RPMI7951 (cell line): Measurements from ENCODE around the gene SFMBT2. TPM values are rescaled to one million over a fixed set of nuclear protein-coding genes. Genes with fewer than 3 reads are reported as not detected.
A peak's percentile ranks its signal among the peaks of the same experiment; 100 is the strongest.

Experiments used
- DNase-seq: peaks from one replicate; pipeline ENCODE4 v3.0.0-alpha.2; 2012; ENCODE audit warnings: low read depth
- total RNA-seq: library from RNA; depleted of rRNA; stranded (reverse); fragments of >200 nt; shearing (Covaris generic); gene quantifications from 2 replicates; pipeline ENCODE4 v1.2.3, GENCODE V29; 2014

SFMBT2 gene
- total RNA-seq, 1 experiment from 2014 or later: 0.36 TPM

DNA sequence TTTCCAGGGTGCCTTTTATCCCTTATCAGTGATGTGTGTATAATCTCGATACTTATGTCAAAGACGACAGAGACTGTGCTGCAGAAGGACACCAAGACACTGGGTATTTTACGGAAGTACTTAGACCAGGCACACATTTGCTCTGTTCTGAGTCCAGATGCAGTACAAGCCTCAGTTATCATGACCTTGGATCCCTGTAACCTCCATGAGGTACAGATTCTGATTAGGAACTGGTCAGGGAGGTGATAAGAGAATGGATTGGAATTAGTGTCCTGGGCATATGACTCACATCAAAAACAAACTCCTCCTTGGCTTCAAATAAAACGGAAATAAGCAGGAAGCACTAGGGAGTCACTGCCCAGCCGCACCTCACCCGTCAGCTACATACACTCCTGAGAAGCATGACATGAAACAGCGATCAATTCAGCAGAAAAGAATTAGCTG is 146.5 kb downstream of the SFMBT2 start:
- peak; percentile 3 for DNase-seq

DNA sequence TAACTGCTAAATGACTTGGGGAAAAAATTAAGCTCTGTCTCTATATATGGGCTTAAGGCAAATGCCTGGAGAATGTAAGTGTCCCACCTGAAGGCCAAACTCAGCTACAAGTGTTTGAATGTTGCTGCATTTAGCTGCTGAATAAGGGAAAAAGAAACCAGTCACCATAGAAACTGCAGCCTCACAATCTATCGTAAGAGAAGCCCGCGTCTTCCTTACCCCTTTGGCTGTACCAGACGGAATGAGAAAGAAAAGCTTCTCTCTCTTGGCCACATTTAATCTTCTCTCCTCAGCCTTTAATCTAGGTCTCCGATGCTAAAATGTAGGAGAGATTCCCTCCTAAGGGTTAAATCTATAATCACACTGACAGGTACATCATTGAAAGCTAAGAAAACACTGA is 147.2 kb downstream of the SFMBT2 start:
- no peak for DNase-seq

DNA sequence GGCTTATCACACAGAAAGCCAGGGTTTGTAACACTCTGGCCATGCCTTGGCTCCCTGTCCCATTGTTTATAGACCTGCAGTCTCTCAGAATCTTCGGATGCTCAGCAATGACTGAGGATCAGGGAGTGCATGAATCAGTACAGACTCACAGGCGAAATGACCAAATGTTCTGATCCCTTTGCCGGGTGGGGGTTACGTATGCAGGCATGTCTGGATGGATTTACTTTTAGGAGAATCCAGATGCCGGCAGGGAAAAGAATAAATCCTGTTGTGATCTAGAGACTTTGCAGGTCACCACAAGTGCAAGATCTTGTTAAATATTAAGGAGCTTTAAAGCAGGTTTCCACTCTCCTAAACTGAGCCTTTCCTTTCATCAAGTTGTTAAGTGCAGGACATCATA is 149.5 kb downstream of the SFMBT2 start:
- no peak for DNase-seq

DNA sequence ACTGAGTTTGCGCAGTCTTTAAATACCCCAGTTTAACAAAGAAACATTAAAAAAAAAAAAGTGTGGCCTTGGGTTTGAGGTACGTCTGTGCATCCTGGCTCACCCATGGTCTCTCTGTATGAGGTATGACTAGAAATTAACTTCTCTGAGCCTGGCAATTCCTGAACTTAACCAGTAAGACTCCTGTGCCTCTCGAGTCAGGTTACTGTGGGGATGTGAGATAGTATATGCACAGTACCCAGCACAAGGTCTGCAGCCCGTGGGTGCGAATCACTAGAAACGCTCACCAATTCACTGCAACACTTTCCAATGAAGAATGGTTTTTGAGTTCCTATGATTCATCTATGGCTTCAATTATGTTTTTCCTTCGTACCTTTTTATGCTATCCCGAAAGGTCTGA is 149.9 kb downstream of the SFMBT2 start:
- no peak for DNase-seq

DNA sequence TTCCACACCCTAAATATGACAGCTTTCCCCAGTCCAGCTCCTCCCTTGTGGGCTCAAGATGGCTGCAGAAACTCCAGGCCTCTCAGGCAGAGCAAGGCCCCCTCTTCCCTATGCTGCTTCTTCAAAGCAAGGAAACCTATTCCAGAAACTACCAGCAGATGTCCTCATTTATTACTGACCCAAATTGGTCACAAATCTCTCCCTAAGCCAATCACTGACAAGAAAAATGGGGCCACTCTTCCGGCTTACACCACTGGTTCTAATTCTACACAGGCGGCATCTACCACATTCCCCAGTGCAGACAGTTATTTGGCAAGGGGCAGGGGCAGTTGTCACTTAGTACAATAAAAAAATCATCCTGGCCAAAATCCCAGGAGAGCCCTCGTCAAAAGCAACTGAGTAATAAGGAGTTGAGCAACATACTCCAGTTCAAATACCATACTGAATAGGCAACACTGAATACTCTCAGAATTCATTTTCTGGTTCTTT is 150.4 kb downstream of the SFMBT2 start:
- DNase-seq: peak; percentile 59

DNA sequence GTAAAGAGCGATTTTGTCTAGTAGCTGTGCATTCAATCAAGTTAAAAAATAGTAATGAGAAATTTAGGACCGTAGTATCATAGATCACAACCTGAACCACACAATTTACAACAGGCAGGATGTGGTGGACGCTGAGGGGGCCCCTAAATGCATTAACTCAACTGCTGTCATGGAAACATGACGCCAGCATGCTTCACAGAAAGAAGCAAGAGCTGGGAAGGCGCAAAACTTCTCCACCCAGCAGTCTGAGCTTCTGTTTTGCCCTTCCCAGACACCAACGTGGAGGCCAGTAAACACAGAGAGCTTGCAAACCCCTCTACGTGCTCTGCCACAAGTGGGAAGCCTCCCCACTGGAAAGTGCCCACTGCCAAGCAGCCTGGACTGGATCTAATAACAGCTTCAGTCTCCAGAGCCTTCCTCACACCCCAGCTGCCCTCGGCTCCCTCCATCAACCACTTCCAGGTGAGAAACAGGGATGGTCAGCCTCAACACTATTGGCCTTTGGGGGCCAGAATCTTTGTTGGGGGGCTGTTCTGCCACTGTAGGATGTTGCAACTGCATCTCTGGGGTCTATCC is 151.8 kb downstream of the SFMBT2 start:
- DNase-seq: peak; percentile 22

DNA sequence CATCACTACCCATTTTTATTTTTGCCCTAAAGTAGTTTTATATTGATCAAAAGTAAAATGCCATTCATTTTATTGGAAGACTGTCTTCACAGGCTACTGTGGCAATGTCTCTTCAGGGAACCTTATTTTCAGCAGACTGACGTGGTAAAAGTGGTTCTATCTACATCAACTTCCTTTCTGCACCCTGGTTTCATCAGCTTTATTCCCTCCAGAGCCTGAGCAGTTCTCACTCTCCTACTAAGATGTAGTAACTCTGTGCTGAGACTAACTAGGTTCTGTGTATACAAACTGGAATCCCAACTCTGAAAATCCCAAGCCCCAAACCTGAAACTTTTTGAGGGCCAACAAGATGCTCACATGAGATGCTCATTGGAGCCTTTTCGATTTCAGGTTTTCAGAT is 155.3 kb downstream of the SFMBT2 start:
- DNase-seq: no peak

DNA sequence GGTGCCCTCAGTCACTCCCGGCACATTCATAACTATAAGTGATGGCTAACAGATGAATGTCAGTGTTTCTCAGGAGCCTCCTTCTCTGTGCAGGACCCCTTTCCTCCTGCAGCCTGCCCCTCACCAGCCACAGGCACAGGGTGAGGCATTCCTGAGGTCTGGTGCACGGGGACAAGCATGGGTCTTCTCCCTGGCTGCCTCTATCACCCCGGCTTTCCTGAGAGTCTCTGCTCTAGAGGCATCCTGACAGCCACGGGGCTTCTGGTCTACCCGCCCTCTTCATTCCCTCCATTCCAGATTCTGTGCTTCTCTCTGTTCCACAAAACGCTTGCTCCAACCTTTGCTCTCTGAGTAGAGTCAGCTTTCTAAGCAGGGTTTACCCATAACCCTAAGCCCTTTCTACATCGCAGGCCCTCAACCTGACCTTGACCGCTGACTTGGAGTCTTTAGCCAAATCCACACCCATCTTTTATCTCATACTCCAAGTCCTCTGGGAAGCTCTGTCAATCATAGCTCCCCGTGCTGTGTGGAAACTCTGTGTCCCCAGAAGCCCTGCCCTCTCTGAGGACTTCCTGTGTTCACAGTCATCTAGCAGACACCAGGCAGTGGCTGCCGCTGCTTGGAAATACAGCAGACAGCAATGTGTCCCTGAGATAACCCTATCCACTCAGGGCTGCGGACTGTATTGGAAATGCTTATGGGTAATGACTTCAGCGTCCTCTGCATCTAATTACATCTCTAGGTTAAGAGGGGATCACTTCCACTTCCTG is 159.0 kb downstream of the SFMBT2 start:
- no peak for DNase-seq

DNA sequence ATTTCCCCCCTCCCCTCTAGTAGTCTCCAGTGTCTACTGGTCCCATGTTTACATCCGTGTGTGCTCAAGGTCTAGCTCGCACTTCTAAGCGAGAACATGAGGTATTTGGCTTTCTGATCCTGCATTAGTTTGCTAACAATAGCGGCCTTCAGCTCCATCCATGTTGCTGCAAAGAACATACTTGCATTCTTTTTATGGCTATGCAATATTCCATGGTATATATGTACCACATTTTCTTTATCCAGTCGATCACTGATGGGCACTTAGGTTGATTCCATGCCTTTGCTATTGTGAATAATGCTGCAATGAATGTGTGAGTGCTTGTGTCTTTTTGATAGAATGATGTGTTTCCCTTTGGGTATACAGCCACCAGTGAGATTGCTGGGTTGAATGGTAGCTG is 160.6 kb downstream of the SFMBT2 start:
- no peak for DNase-seq

DNA sequence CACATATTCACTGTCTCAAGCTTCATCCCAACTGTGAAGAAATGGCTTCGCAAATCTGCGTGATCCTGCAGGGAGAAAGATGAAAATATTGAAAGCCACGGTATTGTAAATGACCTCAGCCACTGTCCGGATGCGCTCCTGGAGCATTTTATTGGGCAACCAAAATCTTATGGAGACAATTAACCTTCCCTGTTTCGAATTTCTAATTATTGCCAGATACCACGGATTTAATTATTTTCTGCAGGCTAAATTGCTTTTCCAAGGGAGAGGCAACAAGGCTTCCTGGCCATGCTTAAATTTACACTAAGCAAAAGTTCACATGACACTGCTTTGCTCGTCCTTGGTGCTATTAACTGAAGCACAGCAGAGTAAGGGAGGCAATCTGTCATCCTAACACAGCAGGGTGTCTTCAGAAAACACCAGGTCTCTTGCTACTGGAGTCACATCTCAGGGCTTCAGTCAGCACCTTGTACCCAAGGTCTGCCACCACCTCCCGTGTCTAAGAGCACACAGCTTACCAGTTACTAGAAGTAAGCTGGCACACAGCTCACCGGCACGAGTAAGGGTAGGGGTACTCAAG is 162.2 kb downstream of the SFMBT2 start:
- no peak for DNase-seq

DNA sequence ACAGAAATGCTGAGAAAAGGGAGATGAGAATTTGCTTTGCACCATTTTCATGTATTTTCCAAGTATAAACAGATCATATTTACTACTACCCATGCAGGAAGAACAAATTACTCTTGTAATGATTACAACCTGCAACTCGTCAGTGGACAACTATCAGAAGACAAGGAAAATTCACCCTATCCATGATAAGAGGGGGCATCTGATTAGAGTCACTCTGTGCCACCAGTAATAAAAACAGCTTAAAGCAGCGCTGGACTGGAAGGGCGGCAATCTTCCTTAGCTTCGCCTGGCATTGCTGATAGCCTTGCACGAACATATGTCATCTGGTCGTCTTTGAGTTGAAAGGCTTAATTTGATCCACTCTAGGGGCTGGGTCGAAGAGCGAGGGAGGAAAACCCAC is 162.7 kb downstream of the SFMBT2 start:
- DNase-seq: no peak

DNA sequence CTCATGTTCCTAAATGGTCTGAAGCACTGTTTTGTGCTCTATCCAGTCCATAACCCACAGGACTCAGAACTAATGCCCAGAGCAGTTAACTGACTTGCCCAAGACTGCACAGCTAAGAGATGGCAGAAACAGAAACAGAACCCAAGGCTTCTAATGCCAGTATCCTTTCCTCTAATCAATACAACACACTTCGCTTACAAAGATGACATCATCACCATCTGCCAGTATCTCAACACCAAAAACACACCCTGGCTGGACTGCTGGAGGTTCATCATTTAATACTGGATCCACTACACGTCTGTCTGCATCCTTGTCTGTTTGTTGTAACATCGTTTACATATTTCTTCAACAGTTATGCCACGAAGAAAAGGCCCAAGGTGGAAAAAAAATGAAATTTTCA is 165.3 kb downstream of the SFMBT2 start:
- DNase-seq: no peak

DNA sequence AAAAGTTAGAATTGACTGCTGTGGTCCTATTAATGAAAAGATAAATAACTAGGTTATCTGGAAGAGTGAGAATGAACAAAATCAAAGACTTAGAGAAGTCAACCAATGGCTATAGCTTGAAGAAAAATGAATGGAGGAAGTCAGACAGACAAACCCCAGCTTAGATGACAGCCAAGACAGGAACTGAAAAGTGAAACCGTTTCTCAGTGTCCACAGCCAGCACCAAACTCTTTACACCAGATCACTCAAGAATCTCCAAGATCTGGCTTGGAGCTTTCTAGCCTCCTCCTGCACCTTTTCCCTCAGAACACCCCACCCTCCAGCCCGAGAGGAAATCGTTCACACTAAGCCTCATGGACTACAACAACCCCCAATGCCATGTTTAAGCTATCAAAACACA is 167.0 kb downstream of the SFMBT2 start:
- no peak for DNase-seq

DNA sequence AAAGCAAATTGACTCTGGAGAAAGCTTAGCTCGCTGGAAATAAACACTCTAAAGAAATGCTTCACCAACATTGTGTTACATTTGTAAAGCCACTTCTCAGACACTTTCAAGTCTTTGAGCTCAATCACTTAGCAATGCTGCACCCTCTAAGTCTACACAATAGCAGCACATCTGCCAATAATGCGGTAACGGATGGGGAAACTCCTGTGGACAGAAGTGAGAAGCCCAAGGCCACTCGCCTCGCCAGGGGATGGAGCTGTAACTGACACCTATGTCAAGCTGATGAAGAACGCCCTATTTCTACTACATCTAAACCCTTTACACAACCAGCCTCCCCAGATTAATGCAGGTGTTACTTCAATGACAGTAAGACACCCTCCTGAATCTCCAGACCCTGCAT is 167.7 kb downstream of the SFMBT2 start:
- DNase-seq: no peak

DNA sequence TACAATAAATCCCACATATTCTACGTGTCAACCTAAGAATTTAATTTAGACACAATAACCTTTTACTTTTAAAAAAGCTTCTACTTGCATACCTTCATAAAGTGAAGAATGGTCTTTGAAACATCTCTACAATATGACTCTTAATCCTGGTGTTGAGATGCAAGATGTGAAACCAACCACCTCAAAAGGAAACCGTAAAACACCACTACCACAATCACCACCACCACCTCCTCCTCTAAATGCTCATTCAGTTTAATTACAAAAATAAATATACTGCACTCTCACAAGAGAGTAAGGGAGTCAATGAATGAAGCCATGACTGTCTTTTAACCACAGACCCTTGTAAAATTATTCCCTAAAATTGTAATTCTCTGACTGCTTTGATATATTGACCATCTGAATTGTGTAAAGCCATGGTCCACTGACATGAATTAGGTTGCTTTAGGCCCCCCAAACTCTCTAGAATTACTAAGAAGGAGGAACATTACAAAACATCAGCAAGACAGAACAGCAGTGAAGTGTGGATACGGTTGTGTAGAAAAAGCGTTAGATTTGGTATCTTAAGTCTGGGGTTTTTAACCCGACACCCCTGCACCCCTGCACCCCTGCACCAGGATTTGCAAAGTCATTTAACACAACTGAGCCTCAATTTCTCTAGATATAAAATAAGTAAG is 171.4 kb downstream of the SFMBT2 start:
- no peak for DNase-seq

DNA sequence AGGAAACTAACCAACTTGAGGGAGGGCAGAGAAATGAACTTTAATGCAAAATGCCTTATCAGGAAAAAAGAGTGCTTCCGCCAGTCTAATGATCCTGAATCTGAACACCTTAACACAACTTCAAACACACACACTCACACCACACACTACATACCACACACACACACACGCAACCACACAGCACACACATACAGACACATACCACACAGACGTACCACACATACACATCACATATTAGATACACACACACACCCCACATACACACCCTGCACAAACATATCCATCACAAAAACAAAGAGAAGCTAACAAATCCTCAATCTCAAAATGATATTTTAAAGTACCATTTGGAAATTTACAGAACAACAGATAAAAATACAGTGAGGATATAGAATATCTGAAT is 175.5 kb downstream of the SFMBT2 start:
- no peak for DNase-seq

DNA sequence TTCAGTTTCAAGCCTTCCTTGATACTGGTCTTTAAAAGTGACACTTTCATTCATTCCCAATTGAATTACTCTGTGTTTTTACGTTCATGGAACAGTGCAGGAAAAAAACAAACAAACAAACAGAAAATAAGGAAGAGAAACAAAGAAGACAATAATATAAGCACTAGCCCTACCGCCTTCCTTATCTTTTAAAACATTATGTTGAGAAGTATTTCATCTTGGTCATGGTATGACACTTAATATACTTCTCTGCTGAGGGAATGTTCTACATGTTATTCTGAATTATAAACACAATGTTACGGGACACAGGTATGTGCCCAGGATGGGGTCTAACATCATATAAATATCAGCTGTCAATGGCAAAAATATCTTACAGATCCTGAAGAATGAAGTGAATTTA is 176.7 kb downstream of the SFMBT2 start:
- DNase-seq: no peak

DNA sequence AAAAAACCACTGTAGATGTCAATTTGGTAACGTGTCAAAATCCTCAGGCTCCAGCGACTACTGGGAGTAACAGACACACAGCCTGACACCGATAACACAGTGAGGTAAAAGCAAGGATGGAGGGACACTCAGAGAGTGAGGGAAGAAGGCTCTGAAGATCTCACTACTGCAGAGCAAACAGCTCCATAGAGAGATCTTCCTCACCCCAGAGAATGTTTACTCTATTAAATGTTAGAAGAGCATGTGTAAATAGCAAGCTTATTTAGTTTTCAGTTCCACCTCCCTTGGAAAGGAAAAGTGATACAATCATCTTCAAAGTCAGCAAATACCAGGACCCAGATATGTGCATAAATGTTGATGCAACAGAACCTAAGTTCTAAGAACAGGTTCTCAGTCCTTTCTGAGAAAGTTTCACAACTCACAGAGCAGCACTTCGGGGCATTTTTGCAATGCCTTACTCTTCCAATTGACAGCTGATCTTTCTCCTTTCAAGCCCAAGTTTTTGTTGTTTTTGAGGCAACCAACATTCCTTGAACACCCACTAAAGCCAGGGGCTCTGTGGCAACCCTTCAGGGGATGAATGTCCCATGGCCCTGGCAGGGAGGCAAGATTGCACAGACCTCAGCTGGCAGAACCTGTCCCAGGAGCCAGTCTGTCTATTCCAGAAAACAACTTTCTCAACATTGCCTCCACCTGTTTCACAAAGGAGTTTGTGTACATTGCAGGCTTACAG is 177.4 kb downstream of the SFMBT2 start:
- DNase-seq: no peak

DNA sequence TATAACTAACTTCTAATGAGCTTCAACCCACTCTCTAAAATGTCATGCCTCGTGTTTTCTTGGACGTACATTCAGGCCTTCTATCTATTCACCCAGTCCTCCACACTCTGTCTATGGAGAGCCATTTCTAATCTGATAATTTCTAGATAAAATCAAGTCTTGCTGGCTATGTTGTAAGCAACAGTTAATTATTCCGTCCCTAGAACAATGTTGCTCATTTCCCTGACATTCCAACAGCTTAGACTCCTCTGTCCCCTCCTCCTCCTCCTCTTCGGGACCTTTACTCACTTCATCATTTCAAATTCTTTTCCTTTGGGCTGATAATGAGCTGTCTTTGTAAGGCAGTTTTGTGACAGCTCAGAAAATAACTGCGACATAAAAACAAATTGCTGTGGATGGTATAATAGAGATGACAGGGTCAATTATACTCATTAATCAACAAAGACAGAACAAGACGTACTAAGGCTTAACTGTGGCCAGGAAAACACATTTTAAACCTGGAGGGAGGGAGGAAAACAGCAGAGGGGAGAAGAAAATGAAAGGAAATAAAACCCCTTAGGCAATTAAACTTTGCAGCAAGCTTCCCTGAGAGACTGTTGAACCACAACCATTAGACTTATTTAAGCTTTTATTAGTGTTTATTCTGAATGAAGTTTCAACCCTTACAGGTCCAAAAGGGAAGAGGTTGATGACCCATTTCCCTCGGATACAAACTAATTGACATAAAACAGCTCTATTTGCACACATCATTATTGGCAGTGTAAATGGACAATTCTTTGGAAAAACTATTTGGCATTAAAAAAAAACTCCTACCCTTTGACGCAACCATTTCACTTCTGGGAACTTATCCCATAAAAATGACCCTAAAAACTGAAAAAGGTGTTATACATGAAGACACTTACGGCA is 179.1 kb downstream of the SFMBT2 start:
- no peak for DNase-seq

DNA sequence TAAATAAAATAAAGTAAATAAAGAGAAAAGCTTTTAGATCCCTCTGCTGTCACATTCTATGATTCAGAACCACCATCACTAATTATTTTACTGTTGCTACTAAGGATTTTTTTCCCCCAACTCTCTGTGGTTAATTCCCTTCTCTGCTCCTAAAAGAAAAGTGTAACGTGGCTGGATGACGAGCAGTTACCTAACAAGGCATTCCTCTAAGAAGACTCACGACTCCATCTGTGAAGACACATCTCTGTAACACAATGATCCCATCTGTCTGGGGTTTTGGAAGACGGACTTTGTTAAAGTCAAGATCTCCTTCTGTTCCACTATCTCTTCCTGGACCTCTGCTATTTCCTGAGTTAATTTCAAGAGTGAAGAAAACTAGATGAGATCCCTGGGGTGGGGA is 179.9 kb downstream of the SFMBT2 start:
- peak; percentile 36 for DNase-seq

DNA sequence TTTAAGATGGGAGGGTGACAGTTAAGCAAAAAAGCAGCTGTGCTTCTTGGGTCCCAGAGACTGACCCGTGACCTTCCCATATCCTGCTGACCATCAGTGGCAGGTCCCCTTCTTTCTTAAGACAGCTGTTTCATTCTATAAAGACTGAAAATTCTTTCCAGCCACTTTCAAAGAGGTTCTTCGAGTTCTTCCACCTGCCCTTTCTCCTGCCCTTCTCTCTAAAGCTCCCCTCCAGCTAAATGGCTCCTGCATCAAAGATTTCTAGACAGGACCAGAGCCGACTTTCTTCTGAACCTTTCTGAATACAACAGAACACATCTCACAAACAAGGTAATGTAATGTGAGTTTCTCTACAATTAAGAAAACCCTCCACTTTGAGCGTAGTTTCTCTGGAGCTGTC is 180.8 kb downstream of the SFMBT2 start:
- DNase-seq: no peak
